ENCODE data around the gene SMPD2. TPM values are rescaled to one million over a fixed set of nuclear protein-coding genes. Genes with fewer than 3 reads are reported as not detected.

SMPD2 gene, protein sequence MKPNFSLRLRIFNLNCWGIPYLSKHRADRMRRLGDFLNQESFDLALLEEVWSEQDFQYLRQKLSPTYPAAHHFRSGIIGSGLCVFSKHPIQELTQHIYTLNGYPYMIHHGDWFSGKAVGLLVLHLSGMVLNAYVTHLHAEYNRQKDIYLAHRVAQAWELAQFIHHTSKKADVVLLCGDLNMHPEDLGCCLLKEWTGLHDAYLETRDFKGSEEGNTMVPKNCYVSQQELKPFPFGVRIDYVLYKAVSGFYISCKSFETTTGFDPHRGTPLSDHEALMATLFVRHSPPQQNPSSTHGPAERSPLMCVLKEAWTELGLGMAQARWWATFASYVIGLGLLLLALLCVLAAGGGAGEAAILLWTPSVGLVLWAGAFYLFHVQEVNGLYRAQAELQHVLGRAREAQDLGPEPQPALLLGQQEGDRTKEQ
- 3.9 TPM for polyA plus RNA-seq (2013, experiment 1 of 2; ENCODE audit: insufficient read length)
- polyA plus RNA-seq (2013, experiment 2 of 2; ENCODE audit: insufficient read length), result 5.8 TPM

DNA sequence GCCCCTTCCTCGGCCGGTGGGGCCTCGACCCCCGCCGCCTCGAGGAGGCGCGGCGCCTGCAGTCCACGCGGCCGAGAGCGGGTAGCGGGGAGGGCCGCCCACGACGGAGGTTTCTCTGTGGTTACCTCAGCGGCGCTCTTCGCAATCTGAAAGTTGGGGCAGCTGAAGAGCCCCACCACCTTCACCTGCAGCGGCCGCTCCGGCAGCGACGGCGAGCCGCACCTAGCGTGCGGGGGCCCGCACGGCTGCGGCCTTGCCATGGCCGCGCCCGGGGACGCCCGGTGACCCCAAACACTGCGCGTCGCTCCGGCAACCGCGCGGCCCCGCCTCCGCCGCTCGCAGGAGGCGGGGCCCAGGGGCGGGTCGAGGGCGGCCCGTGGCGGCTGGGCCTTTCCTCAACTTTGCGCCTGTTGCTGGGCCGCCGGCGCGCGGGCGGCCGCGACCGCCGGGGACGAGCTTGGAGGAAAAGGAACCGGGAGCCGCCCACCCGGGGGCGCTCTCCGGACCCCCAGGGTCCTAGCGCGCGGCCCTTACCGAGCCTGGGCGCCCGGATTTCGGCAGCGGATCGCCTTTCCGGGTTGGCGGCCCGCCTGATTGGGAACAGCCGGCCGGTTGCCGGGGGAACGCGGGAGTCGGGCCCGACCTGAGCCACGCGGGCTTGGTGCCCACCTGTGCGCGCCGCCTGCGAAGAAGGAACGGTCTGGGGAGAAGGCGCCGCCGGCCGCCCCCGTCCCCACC lies at the start of gene SMPD2, which contains the start of gene PPIL6:
SMPD2 (plus strand) TSS at position 394 of the 738 bp plus-strand sequence. CDS start 398 bp downstream, outside the sequence.
PPIL6 (minus strand) TSS at position 298 of the 738 bp plus-strand sequence; CDS start at position 260, 38 bp downstream.
- DNase-seq, result peak; percentile 91

DNA sequence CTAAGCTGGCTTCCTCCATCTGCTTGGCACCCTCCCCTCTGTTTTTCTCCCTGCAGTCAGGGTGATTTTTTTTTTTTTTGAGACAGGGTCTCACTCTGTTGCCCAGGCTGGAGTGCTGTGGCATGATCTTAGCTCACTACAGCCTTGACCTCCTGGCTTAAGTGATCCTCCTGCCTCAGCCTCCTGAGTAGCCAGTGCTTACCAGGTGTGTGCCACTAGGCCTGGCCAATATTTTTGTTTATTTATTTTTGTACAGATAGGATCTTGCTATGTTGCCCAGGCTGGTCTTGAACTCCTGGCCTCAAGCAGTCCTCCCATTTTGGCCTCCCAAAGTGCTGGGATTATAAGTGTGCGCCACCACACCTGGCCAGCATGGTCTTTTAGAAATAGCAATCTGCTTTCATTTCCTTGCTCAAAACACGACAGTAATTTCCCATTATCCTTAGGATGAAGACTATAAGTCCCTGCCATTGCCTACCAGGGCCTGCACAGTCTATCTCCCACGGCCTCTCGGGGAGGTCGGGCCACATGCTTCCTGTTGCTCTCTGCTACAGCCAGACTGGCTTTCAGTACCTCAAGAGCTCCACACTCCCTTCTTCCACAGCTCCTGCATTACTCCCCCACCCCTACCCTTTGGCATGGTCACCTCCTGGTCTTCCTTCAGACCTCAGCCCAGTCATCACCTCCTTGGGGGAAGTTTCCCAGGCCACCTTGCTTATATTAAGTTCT lies 47.2 kb upstream of the SMPD2 start:
- no peak for DNase-seq

DNA sequence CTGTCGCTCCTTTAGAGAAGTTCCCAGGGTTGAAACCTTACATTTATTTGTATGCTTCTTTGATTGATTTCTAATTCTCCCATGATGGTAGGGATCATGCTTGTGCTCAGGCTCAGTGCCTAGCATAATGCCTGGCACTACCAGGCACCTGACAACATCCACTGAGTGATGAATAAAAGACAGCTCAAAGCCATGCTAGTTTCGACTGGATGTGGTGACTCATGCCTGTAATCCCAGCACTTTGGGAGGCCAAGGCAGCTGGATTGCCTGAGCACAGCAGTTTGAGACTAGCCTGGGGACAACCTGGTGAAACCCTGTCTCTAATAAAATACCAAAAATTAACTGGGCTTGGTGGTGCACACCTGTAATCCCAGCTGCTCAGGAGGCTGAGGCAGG lies 46.6 kb upstream of the SMPD2 start:
- DNase-seq, result no peak

DNA sequence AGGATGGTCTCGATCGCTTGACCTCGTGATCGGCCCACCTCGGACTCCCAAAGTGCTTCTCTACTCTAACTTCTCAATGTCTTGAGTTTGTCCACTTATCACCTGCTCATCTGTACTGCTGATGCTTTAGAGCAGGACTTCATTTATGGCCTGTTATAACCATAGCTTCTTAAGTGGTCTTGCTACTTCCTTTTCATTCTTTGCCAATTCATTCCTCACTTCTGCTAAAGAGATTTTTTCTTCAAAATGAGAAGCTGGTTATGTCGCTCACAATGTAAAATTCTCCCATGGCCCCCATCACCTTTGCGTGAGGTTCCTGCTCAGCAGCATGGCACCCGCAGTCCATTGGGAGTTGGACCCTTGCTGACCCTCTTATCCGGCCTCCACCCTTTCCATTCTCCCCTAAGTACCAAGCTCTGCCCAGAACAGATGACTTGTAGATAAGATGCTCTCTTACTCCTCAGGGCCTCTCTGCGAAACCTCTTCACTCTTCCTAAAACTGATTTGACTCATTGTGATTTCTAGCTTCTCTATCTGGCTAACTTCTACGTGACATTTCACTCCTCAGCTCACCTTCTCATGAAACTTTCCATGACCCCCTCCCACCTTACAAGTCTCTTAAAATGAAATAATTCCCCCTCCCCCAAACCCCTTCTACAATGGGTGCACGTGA lies 44.3 kb upstream of the SMPD2 start:
- DNase-seq, result no peak

DNA sequence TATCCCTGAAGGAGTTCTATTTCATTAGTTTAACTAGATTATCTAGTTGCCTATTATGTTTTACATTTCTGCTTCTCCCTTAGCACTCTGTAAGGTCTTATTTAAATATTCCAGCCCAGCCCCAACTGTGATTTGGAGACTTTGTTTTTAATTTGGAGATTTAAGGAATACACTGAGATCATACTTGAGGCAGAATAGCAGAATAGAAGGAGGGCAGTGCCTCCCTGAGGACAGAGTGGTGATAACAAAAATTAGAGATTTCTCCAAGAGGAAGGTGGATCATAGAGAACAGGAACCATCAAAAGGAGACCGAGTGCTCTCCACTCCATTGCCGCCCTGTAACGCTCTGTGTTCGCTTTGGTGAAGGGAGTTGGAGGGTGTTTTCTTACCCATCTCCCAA lies 43.5 kb upstream of the SMPD2 start:
- no peak for DNase-seq

DNA sequence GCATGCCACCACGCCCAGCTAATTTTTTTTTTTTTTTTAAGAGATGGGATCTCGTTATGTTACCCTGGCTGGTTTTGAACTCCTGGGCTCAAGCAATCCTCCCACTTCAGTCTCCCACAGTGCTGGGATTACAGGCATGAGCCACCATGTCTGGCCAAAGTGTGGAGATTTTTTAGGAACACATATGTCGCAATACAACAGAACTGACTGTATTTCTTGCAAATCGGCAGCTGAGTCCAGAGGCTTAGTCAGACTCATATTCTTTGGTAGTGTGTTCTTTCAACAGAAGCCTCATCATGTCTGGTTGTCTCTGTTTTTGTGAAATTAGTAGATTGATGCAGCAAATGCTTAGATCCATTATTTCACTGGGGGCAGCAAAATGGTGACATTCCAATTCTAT lies 34.3 kb upstream of the SMPD2 start:
- peak; percentile 38 for DNase-seq

DNA sequence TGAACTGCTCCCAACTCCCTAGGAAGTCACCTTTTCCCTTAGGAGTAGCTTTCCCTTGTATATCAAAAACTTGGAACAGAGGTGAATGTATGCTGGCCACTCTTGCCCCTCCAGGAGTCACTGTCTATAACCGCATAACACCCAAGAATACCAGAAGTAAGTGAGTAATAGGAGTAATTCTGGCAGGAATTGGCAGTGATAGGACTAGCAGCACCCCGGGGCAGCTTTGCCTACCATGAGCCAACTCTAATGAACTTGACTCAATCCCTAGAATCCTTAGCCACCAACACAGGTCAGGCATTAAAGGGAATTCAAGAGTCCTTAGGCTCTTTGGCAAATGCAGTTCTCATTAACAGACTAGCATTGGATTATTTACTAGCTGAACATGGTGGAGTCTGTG lies 29.5 kb upstream of the SMPD2 start:
- DNase-seq, result no peak

DNA sequence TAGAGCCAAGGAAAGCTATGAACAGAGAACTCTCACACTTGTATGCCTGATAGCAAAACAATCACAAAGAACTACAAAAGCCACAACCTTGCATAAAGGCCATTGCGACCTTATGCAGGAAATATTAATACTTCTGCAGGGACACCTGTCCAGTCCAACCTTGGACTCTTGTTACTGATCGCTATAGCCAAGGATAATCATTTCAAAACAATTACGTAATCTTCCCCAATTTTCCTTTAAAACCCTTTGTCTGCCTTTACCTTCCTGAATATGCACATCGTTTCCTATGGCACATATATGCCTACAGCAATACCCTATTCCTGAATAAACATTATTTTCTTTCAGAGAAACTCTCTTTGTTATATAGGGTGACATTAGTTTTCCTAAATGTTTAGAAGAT lies 22.9 kb upstream of the SMPD2 start:
- no peak for DNase-seq

DNA sequence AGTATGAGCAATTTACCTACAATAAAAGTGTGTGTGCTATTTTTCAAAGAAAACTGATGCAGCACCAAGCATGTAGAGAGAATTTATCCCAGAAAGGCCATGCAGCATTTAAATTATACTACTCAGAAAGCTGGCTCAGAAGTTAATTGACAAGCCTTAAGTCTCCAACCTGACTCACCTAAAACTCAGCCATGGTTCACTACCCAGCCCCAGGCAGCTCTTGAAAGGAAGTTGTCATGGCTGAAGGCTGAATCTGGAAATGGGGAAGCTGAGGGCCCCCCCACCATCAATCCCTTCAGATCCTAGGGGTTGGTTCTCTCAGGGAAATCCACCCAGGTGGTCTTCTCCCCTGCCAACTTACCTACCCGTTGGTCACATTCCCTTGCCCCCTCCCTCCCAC lies 19.8 kb upstream of the SMPD2 start:
- no peak for DNase-seq

DNA sequence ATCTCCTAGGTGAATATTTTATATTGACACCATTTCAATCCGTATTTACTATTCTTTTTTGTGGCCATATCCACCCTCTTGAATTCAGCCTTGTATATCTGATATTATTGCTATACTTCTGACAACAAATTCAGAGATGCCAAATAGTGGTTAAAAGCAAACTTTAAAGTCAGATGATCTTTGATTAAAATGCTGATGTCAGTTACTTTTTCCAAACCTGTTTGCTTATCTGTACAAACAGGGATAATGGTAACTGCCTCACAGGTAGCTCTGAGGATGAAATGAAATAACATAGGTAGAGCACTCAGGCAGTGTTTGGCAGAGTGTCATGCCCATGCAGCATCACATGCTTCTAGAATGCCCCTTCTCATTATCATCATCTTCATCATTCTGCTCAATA lies 19.3 kb upstream of the SMPD2 start:
- no peak for DNase-seq

DNA sequence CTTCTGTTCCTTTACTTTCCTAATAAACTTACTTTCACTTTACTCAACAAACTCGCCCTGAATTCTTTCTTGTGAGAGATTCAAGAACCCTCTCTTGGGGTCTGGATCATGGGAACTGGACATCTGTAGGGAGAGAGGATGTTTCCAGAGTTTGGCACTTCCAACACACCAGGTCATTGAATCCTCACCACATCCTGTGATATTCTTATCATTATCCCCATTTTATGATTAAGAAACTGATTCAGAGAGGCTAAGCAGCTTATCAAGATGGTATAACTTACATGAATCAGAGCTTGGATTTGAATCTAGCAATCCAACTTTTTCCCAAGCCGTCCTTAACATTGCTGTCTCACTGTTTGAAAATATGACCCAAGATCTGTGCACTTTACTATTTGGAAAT lies 15.6 kb upstream of the SMPD2 start:
- no peak for DNase-seq

DNA sequence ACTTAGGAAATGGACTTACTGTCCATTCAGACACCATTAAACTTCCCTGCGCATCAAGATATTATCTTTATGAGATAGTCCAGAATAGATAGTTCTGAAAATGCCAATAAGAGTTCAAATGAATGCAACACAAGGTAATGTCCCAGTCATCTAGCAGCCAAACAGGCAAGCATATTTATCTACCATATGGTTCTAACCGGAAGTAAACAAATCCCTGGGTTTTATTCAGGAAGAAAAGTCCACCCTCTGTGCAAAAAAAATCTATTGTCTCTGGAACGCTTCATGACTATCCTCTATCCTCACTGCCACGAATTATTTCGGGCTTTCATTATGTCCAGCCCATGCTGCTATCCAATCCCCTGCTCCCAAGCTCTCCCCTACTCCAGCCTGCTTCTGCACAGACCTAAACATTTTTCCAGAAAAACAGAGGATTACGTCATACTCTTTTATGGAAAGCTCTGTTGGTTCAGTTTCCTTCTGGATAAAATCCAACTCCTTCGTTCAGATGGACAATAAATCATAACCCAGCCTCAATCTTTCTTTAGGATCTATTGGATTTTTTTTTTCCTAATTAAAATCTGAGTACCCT lies 11.5 kb upstream of the SMPD2 start:
- peak; percentile 69 for DNase-seq

DNA sequence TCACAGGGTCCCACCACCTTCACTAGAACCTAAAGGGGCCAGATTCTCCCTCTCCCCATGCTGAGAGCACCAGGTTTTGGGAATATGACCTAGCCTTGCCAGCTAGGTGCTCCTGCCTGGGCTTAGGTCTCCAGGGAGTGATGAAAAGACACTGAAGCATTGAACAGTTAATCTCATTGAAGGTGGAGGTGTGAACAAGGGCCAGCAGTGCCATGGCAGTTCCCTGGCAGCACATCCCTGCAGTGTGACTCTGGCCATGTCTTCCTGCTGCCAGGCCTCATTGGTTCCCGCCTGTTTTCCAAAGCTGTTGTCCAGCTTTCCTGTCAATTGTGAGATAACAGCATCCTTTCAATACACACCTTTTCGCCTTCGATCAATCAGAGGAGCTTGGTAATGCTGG lies 11.0 kb upstream of the SMPD2 start:
- no peak for DNase-seq

DNA sequence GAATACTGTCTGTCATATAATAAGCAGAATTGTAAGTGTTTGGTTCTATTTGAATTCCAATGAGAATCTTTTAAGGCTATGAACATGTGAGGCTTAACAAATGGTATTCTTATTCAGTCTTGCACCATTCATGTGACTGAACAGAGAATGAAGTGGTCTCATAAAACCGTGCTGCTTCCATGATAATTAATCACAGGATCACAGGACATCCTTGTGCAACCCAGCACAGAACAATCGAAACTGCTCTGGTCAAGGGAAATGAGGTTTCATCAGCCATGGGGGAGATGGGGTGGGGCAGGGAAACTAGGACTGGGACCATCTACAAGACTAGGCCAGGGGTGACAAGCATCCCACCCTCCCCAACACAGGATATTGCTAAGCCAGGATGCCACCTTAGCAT lies 6.1 kb upstream of the SMPD2 start:
- DNase-seq, result no peak

DNA sequence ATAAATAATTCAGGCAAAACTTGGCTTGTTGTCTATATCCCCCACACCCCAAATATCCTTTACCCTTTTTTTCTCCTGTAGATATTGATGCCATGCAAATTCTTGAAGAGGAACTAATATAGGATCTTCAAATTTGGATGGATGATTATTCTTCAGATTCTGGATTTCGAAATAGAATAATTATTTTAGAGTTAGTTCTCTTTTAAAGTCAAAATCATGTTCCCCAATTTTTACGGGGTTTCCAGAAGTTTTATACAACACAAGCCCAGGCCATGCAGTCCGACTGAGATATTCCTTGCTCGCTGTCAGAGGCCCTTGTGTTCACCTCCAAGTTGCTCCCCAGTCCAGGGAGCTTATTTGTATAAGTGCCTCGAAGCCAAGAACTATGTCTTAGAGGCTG lies 4.5 kb upstream of the SMPD2 start:
- no peak for DNase-seq

DNA sequence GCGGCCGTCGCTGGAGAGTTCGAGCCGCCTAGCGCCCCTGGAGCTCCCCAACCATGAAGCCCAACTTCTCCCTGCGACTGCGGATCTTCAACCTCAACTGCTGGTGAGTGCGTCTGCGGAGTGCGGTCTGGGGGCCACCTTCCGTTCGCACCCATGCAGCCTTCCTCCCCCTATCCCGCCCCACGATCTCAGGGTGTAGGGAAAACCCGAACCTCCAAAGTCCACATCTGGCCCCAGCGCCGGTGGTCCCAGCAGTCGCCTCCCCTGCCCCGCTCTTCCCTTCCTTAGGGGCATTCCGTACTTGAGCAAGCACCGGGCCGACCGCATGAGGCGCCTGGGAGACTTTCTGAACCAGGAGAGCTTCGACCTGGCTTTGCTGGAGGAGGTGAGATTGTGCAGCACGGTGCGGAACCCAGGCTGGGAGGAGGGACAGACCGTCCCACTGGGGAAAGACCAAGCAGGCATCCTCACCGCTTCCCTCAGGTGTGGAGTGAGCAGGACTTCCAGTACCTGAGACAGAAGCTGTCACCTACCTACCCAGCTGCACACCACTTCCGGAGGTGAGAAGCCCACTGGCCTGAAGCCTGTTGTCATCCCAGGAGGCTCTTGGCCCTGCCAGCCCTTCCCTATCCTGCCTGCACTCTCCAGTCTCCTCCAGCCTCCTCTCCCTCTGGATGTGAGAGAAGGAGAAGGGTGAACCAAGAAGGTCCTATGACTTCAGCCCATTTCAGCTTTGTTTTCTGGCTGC lies 719 bp downstream of the SMPD2 start:
- peak; percentile 52 for DNase-seq

DNA sequence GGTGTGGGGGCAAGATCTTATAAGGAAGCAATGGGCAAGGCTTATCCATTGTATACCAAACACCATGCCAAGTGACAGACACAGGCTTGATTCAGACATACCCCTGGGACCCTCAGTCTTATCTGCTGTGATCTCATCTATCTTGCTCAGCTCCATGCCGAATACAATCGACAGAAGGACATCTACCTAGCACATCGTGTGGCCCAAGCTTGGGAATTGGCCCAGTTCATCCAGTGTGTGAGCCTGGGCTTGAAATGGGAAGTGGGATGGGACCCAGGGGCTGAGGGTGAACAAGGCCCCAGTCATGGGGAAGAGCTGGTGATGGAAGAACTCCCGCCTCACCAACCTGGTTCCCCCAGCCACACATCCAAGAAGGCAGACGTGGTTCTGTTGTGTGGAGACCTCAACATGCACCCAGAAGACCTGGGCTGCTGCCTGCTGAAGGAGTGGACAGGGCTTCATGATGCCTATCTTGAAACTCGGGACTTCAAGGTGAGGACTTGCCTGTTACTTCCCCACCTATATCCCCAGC lies 1.9 kb downstream of the SMPD2 start:
- DNase-seq, result no peak

DNA sequence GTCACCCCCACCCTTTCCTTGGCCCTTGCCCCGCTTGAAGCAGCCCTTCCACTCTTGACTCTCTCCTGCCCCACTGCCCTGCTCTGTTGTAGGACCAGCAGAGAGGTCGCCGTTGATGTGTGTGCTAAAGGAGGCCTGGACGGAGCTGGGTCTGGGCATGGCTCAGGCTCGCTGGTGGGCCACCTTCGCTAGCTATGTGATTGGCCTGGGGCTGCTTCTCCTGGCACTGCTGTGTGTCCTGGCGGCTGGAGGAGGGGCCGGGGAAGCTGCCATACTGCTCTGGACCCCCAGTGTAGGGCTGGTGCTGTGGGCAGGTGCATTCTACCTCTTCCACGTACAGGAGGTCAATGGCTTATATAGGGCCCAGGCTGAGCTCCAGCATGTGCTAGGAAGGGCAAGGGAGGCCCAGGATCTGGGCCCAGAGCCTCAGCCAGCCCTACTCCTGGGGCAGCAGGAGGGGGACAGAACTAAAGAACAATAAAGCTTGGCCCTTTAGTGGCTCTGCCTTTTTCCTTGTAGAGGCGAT lies 3.0 kb downstream of the SMPD2 start:
- DNase-seq, result no peak

DNA sequence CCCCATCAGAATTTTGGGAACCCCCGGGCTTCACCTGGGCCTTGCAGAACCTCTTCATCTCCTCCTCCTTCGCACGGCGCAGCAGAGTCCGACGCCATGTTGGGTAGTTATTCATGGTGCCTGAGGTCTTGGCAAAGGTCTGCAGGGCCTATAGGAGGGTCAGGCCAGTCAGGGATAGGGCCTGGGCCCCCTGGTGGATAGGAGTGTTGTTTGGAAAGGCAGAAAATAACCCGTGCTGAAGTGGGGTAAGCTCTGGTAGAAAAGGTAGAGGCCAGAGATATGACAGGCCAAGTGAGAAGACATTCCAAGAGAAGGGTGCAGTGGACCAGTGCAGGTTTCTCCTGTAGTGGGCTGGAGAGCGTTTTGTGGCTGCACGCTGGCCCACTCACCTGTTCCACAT lies 4.9 kb downstream of the SMPD2 start:
- no peak for DNase-seq

DNA sequence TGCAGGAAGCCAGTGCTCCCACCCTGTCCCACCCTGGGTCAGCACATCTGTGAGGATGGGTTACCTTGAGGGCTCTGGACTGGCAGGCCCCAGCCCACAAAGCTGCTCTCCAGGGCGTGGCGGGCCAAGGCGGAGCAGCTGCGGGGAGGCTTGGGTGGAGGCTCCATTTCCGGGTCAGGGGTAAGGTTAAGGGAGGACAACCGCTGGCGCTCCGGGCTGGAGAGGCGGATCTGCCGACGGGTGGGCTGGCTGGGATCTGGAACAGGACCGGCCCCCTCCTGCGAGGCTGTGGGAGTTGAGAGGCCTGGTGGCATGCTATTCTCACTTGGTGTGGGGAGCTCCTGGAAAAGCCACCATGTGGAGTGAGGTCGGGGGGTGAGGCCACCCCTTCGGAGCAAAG lies 5.5 kb downstream of the SMPD2 start:
- DNase-seq, result no peak

DNA sequence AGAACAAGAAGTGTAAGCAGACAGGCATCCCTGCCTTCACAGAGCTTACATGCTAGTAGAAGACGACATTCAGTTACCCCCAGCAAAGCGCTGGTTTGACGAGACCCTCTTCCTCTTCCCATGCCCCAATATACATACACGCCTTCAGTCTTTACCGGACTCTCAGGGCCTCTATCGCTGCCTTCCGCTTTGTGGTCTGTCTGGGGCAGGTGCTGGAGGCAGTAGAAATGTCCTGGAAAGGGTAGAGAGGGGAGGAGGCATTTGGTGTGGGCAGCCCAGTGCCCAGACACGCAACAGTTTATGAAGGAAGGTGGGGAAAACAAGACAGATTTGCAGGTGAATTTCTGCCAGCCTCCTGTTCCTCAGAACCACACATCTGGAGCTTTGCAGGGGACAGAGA lies 6.0 kb downstream of the SMPD2 start:
- DNase-seq, result no peak
